PC-3 (cell line): ENCODE data around the gene TMEM181.
"Not testable (repeated sequence)": the region's sequence is repeated elsewhere in the genome, so short reads cannot be mapped to it uniquely, and the experiment has no call there.

Experiments
- EZH2phosphoT487 ChIP-seq: fragments of 300-600 bp; sonication (generic); IDR thresholded peaks from 2 replicates; pipeline ENCODE4 v1.6.1; 2018; ENCODE audit warnings: mild to moderate bottlenecking, antibody characterized with exemption, low read length, borderline replicate concordance
- TF ChIP-seq, protein P1 (sequence below): fragments of 300-600 bp; sonication (generic); conservative IDR thresholded peaks from 2 replicates; pipeline ENCODE4 v1.5.1; 2017; ENCODE audit warnings: antibody characterized with exemption, low read depth, mild to moderate bottlenecking, low read length

GRCh38 chr6:158656986-158657385 is 97.1 kb downstream of the TMEM181 start:
- TF ChIP-seq, protein P1, sequence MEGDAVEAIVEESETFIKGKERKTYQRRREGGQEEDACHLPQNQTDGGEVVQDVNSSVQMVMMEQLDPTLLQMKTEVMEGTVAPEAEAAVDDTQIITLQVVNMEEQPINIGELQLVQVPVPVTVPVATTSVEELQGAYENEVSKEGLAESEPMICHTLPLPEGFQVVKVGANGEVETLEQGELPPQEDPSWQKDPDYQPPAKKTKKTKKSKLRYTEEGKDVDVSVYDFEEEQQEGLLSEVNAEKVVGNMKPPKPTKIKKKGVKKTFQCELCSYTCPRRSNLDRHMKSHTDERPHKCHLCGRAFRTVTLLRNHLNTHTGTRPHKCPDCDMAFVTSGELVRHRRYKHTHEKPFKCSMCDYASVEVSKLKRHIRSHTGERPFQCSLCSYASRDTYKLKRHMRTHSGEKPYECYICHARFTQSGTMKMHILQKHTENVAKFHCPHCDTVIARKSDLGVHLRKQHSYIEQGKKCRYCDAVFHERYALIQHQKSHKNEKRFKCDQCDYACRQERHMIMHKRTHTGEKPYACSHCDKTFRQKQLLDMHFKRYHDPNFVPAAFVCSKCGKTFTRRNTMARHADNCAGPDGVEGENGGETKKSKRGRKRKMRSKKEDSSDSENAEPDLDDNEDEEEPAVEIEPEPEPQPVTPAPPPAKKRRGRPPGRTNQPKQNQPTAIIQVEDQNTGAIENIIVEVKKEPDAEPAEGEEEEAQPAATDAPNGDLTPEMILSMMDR: not testable (repeated sequence)
- TF ChIP-seq EZH2phosphoT487: not testable (repeated sequence)
